Heart right ventricle (tissue), 16 donors: ENCODE measurements around the gene CHMP1A. TPM values are rescaled to one million over a fixed set of nuclear protein-coding genes. Genes with fewer than 3 reads are reported as not detected.
A peak's percentile ranks its signal among the peaks of the same experiment; 100 is the strongest.

Experiments used
- ATAC-seq, 8 donors: fragments of 200-7000 bp; cut with Tn5 transposase; one replicate each; pipeline ENCODE4 v1.9.1; 2020; ENCODE audit warnings: mild to moderate bottlenecking in 8 of 8, moderate library complexity in 8 of 8, moderate number of reproducible peaks in 1 of 8
- DNase-seq, 2 donors: peaks; one replicate each; pipeline ENCODE4 v3.0.0-alpha.2; 2020
- H3K27ac ChIP-seq, 10 donors: fragments of 200-600 bp; sonication (generic) in 2 of 10; one replicate each; pipeline versions ENCODE4 v1.5.0 to v1.8.0; 2020 to 2022; ENCODE audit warnings: mild to moderate bottlenecking in 3 of 10
- H3K27me3 ChIP-seq, 7 donors: fragments of 200-600 bp; one replicate each; pipeline ENCODE4 v1.8.0; 2021 to 2022; ENCODE audit warnings: mild to moderate bottlenecking in 2 of 7
- H3K36me3 ChIP-seq, 9 donors: fragments of 200-600 bp; sonication (generic) in 1 of 9; one replicate each; pipeline versions ENCODE4 v1.5.0 to v1.8.0; 2020 to 2022; ENCODE audit warnings: mild to moderate bottlenecking in 2 of 9
- H3K4me1 ChIP-seq, 9 donors: fragments of 200-600 bp; sonication (generic) in 1 of 9; one replicate each; pipeline versions ENCODE4 v1.5.0 to v1.8.0; 2020 to 2022; ENCODE audit warnings: mild to moderate bottlenecking in 4 of 9
- H3K4me3 ChIP-seq, 10 donors: fragments of 200-600 bp; sonication (generic) in 2 of 10; one replicate each; pipeline versions ENCODE4 v1.5.0 to v1.8.0; 2020 to 2022; ENCODE audit warnings: mild to moderate bottlenecking in 7 of 10, moderate library complexity in 2 of 10
- H3K9me3 ChIP-seq, 11 donors: fragments of 200-600 bp in 10 of 11; sonication (generic) in 2 of 11; one replicate each; pipeline versions ENCODE4 v1.5.0 to v1.8.0; 2013 to 2022; ENCODE audit warnings: mild to moderate bottlenecking in 2 of 11, control low read depth in 1 of 11, moderate library complexity in 1 of 11
- CTCF ChIP-seq, 9 donors: fragments of 200-600 bp; sonication (generic) in 2 of 9; IDR thresholded peaks; one replicate each; pipeline versions ENCODE4 v1.5.0 to v1.8.0; 2021 to 2022; ENCODE audit warnings: antibody characterized with exemption in 9 of 9, mild to moderate bottlenecking in 5 of 9, moderate library complexity in 1 of 9
- WGBS, 2 donors: extraction: QIAGEN DNeasy Blood & Tissue Kit; methylation state at CpG; one replicate each; pipeline ENCODE4 v1.1.7; 2013; ENCODE audit warnings: inconsistent platforms in 1 of 2; 5-methylcytosine and 5-hydroxymethylcytosine counted together
- intact Hi-C, 10 donors: fragments of 100-400 bp; cut with DNase I; formaldehyde crosslinking; loops; one replicate each; pipeline versions ENCODE4 v1.11.1 to v1.14.2; 2022
- polyA plus RNA-seq, 2 donors: library from polyadenylated mRNA; stranded (reverse); fragments of 200-250 nt; gene quantifications; one replicate each; pipeline ENCODE4 v1.2.3, GENCODE V29; 2013
- total RNA-seq, 10 donors: library from RNA; stranded (reverse); fragmentation: NEBNext Ultra II Directional in 3 of 10; extraction: Animal tissue kit (Norgen Biotek cat#: 25700) in 3 of 10; gene quantifications; one replicate each; pipeline versions ENCODE4 v1.2.1 to v1.2.4, GENCODE V29; 2021 to 2023
- donor health status: Arrhythmogenic right ventricular cardiomyopathy.
- donor health status: ischemic (EF 13 %, LVEDD 7.1; RV severe dilation, severe dysfunction).
- donor health status: healthy with polysubstance abuse.
- donor health status: DM: no; HTN: yes; CAD: no.
- donor health status: DM: no; HTN: no; CAD: no.
- donor health status: ischemic (EF 25% LVEDD 6.9; RV normal size, moderate dysfunction).
- donor health status: ischemic (EF 25% LVEDD 5.7; RV mildly dilated, moderate dysfunction).
- donor health status: healthy.
- donor health status: DM: yes; HTN: yes; CAD: no.
- donor health status: Ischemic cardiomyopathy.
- donor health status: ischemic (EF 35%, LVEDD 5.7; RV mildly dilated, moderate dysfunction).
- donor health status: nonischemic (EF 11% LVEDD 7.7; RV severe dilation, severe dysfunction).
- donor health status: DM: yes; HTN: yes; CAD: no.
- donor health status: PGD.
- donor health status: ischemic (EF 29% LVEDD 5.4; RV normal size, mild dysfunction).
- donor health status: nonischemic (EF 23%, LVEDD 6.1; RV moderate dilation, normal function).

The CHMP1A gene
- total and polyA plus RNA-seq, 12 donors: 30.6 to 71.4 (median 36.7) TPM

GRCh38 chr16:89704281-89704680, 46.8 kb upstream of the CHMP1A start:
- Histone ChIP-seq H3K36me3 (peaks cover 0 to 8% (median 0%) of the 10 kb centered on the region in 9 donors), H3K4me1 (peaks cover 16 to 38% (median 29%) of the 10 kb centered on the region in 9 donors), H3K27ac (no peak overlapping the region), H3K4me3 (no peak overlapping the region), H3K9me3 (no peaks in the 10 kb centered on the region), H3K27me3 (no peaks in the 10 kb centered on the region)
- intact Hi-C loops: loop anchor here in 5 of 10 donors (5.0 to 10.0 kb wide), 6 partner anchors 81 to 168 kb away; partner anchors contain the start of gene TCF25 (in 1 of the 5)
- 73 to 77% methylated on average over 13 of the region's 13 CpGs for WGBS, 2 donors
- ATAC-seq: no peak
- TF ChIP-seq CTCF (IDR thresholded peaks at IDR 0.05): no peak
- DNase-seq: no peak

- Histone ChIP-seq H3K27me3 (no peaks in the 10 kb centered on the region), H3K36me3 (peaks cover 0 to 17% (median 0%) of the 10 kb centered on the region in 9 donors), H3K4me1 (peaks cover 10 to 39% (median 29%) of the 10 kb centered on the region in 9 donors), H3K27ac (peak within 1 kb of the TSS in 9 of 10 donors; percentile 62 to 85 (median 76)), H3K9me3 (no peaks in the 10 kb centered on the region), H3K4me3 (peak within 1 kb of the TSS; percentile 59 to 78 (median 74))
- DNase-seq (peak; percentile 81 to 88), ATAC-seq (peak; percentile 64 to 77 (median 72))
- intact Hi-C loops: loop anchor here in 7 of 10 donors (1.0 to 10.0 kb wide), 9 partner anchors 17 to 171 kb away; partner anchors contain the start of genes VPS9D1 (in 2 of the 7), ZNF276 (in 2 of the 7) and TCF25 (in 1 of the 7)
- 2% methylated on average over 88 to 97 of the region's 97 CpGs for WGBS, 2 donors
- TF ChIP-seq CTCF (IDR thresholded peaks at IDR 0.05): peak in 4 of 9 donors; percentile 17 to 49 (median 27)
Observed at GRCh38 chr16:89701425-89702406, 44.2 kb upstream of the CHMP1A start, which contains the start of gene SPATA2L. TSS of gene SPATA2L (minus strand) at chr16:89701705. CDS start at chr16:89701232, 473 bp downstream.

GRCh38 chr16:89700649-89701424, 43.3 kb upstream of the CHMP1A start:
- no peak for DNase-seq

More at GRCh38 chr16:89700649-89701424, 43.3 kb upstream of the CHMP1A start:
- 2 to 3% methylated on average over 61 to 78 of the region's 78 CpGs for WGBS, 2 donors
- peak overlapping the region in 9 of 10 donors; percentile 62 to 85 (median 76) for H3K27ac ChIP-seq
- ATAC-seq: peak in 7 of 8 donors; percentile 5 to 26 (median 14)
- no peaks in the 10 kb centered on the region for H3K27me3 ChIP-seq
- peaks cover 10 to 38% (median 26%) of the 10 kb centered on the region in 9 donors for H3K4me1 ChIP-seq
- peaks cover 0 to 25% (median 0%) of the 10 kb centered on the region in 9 donors for H3K36me3 ChIP-seq
- H3K4me3 ChIP-seq: peak overlapping the region; percentile 59 to 78 (median 74)
- TF ChIP-seq CTCF (IDR thresholded peaks at IDR 0.05): peak in 2 of 9 donors; percentile 7 to 29
- H3K9me3 ChIP-seq: no peaks in the 10 kb centered on the region
- intact Hi-C loops: loop anchor here in 8 of 10 donors (1.0 to 10.0 kb wide), 9 partner anchors 19 to 171 kb away; partner anchors contain the start of genes VPS9D1 (in 3 of the 8), ZNF276 (in 2 of the 8) and TCF25 (in 1 of the 8)
